Measurements from ENCODE around the gene P4HTM.

Gene P4HTM, protein sequence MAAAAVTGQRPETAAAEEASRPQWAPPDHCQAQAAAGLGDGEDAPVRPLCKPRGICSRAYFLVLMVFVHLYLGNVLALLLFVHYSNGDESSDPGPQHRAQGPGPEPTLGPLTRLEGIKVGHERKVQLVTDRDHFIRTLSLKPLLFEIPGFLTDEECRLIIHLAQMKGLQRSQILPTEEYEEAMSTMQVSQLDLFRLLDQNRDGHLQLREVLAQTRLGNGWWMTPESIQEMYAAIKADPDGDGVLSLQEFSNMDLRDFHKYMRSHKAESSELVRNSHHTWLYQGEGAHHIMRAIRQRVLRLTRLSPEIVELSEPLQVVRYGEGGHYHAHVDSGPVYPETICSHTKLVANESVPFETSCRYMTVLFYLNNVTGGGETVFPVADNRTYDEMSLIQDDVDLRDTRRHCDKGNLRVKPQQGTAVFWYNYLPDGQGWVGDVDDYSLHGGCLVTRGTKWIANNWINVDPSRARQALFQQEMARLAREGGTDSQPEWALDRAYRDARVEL

DNA sequence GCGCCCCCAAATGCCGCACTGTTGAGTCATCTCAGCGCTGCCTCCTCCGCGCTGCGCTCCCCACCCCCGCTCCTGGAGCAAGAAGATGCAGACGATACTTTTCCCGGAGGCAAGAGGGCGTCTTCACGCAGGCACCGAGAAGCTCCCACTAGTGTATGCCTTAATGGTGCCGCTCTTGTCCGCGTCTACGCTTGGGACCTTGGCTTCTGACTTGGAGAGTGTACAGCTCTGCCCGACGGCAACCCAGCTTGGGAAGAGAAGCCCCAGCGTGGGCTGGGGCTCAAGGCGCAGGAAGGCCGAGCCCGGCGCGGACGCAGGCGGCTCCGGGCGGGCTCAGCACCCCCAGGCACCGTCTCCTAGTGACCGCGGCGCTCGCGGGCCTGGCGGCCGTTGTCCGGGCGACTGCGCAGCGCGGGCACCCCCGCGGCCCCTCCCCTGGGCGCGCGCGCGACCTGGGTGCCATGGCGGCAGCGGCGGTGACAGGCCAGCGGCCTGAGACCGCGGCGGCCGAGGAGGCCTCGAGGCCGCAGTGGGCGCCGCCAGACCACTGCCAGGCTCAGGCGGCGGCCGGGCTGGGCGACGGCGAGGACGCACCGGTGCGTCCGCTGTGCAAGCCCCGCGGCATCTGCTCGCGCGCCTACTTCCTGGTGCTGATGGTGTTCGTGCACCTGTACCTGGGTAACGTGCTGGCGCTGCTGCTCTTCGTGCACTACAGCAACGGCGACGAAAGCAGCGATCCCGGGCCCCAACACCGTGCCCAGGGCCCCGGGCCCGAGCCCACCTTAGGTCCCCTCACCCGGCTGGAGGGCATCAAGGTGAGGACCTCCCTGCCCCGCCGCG lies at the start of gene P4HTM:
Gene P4HTM (plus strand): TSS at position 446 of the 840 bp plus-strand sequence. CDS start 16 bp downstream, at position 462.
- DNase-seq (ENCODE audit: low read depth in 3 of 3, low spot score in 1 of 3), result peak; percentile 35 to 70 (median 52)

DNA sequence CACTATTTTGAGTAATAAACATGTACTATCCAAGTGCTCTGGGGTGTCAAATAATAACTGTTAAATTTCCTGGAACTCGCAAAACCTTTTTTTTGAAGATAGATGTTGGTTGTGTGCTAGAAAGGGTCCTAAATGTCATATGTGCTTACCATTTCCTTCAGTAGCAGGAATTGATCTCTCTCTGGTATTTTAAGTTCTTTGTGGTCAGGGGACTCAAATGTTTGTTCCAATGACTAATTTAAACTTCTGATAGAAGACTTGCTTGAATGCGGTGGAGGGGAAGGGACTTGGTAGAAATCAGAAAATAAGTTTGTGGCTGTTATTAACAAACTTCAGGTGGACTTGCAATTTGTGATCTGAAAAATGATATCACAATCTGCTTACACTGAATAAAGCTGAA lies 44.6 kb upstream of the P4HTM start:
- no peak for DNase-seq (ENCODE audit: low read depth in 3 of 3, low spot score in 1 of 3)

DNA sequence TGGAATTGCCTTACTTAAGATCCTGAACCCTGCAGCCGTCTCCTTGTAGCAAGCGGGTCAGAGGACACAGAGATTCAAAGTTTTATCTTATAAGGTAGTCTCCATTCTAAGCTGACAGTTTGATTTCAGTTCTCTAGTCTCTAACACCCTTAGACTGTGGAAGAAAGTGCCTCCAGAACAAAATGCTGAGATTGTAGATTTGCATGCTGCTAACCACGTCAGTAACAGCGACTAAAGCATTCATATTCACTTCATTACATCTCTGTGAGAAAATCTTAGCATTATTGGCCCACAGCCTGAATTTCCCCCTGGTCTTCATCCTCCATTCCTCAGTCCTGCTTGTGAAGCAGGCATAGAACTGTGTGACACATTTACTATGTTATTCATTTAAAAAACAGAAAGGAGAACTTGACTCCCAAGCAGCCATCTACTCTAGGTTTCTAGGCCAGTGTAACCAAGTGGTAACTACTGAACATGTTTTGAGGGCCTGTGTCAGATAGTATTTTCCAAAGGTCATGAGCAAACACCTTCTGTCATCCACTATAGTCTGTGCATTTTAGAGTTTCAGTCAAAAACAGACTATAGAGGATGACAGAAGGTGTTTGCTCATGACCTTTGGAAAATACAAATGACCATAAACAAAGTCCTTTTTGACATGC lies 44.0 kb upstream of the P4HTM start:
- DNase-seq (ENCODE audit: low read depth in 3 of 3, low spot score in 1 of 3), result no peak

DNA sequence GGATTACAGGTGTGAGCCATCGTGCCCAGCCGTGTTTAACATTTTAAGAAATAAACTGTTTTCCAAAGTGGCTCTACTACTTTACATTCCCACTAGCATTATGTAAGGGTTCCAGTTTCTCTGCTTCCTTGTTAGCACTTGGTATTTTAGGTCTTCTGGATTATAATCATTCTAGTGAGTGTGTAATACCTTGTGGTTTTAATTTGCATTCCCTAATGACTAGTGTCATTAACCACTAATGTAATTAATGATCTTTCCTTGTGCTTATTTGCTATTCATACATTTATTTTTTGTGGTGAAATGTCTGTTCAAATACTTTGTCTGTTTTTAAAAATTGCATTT lies 40.7 kb upstream of the P4HTM start:
- DNase-seq (ENCODE audit: low read depth in 3 of 3, low spot score in 1 of 3), result no peak

DNA sequence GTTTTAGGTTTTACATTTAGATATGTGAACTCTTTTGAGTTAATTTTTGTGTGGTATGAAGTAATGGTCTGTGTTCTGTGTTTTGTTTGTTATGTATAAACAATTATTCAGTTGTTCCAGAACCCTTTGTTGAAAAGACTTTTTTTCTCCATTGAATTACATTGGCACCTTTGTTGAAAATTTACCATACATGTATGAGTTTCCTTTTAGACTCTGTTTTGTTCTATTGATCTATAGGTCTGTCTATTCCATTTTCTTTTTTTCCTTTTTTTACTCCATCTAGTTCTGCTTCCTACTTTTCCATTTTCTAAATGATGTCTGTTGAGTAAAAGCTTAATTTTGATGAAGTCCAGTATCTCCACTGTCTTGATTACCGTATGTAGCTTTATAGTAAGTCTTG lies 40.0 kb upstream of the P4HTM start:
- no peak for DNase-seq (ENCODE audit: low read depth in 3 of 3, low spot score in 1 of 3)

DNA sequence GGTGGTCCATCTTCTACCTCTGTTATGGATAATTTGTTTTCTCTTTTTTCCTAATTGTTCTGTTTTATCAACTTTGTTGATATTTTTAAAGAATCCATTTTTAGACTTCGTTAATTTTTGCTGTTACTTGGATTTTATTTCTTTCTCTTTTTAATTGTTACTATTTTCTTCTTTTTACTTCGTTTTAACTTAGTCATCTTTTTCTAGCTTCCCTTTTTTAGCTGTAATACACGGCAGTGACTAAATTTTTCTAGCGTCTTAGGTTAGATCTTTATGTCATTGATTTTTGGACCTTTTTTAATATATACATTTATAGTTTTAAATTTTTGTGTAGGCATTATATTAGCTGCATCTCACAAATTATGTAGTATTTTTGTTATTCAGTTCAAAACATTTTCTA lies 38.3 kb upstream of the P4HTM start:
- no peak for DNase-seq (ENCODE audit: low read depth in 3 of 3, low spot score in 1 of 3)

DNA sequence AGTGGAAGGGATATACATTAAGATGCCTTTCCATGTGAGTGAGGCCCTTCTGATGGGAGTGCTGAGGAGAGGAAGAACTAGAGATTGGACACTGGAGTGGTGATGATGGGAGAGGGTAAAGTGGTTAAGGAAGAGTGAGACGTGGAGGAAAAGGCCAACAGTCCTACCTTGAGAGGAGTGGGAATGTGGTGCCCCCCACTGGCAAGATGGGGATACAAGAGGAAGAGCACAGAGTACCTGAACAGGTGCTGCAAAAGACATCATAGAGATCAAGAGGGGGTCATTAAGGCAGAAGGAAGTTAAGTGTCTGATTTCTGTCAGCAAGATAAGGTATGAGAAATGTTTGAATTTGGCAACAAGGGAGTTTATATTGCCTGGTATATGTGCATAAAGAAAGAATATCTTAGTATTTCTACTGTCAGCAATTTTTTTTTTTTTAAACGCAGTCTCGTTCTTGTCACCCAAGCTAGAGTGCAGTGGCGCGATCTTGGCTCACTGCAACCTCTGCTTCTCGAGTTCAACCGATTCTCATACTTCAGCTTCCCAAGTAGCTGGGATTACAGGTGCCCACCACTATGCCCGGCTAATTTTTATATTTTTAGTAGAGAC lies 37.4 kb upstream of the P4HTM start:
- peak in 2 of 3 donors; percentile 3 to 10 for DNase-seq (ENCODE audit: low read depth in 3 of 3, low spot score in 1 of 3)

DNA sequence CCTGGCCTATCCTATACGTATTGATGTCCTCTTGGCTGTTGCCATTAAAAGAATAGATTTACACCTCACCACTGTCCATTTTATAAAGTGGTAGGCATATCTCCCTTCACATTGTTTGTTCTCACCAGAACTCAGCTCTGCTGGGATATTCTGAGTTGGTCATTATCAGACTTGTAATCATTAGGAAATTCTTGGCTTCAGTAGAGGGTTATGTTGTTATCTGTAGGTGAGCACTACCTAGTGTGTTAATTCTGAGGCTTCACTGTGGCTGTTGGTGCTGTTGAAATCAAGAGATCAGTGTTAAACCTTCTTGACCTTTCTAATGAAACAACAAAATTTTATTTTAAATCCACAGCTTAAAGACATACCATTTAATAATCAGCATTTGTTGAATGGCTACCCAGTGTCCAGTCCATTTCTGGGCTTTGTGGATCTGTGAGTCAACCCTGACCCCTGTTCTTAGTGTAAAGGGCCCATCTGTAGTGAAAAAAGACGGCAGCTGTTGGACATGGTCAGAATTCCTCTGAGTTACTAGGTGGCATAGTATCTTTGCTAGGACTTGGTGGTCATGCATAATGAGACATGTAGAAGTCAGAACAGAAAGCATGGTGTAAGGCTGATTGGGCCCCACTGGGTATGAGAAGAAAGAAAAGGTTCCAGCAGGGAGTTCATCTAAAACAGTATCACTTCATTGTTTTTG lies 32.9 kb upstream of the P4HTM start:
- no peak for DNase-seq (ENCODE audit: low read depth in 3 of 3, low spot score in 1 of 3)

DNA sequence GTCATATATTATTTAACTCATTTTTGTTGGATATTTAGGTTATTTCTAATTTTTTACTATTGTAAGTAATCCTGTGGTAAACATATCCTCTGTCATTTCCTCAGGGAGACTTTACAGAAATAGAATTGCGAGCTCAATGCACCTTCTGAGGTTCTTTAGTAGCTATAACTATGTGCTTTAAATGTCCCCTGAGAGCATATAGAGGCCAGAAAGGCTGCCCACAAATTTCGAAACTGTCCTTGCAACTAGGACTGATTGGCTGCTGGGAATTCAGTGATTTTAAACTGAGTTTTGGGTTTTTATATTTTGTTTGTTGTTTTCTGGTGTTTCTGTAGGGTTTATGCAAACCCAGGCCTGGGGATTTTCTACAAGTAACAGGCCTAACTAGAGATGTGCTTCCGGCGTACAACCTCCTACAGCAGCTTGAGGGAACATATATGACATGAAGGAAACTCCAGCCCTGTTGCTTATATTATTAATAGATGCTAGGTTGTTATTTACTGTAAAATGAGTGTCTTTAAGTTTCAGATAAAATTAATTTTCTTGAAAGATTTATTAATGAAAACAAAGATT lies 29.1 kb upstream of the P4HTM start:
- DNase-seq (ENCODE audit: low read depth in 3 of 3, low spot score in 1 of 3), result no peak

DNA sequence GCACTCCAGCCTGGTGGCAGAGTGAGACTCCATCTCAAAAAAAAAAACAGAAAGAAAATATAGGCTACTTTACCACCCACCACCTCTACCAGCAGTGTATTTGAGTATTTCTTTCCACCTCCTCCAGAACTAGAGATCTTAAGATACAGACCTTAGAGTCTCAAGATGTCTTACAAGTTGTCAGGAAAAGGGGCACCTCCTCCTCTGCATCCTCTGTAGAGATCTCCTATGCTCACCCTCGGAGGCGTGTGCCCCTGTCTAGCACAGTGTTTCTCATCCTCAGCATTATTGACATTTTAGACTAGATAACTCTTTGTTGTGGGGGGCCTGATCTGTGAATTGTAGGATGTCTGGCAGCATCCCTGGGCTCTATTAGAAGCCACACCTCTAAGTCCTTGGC lies 27.7 kb upstream of the P4HTM start:
- no peak for DNase-seq (ENCODE audit: low read depth in 3 of 3, low spot score in 1 of 3)

DNA sequence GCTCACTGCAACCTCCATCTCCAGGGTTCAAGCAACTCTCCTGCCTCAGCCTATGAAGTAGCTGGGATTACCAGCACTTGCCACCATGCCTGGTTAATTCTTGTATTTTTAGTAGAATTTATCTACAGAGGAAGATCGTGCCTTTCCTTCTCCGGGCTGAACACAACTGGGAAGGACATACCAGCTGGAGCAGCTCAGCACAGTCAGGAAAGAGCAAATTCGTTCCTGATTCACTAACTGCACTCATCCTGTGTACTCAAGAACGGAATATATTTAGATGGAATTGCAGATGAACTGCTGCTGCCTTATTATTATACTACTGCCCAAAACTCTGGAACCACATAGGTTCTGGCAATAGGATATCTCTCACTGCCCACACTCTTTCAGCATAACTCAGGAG lies 27.1 kb upstream of the P4HTM start:
- no peak for DNase-seq (ENCODE audit: low read depth in 3 of 3, low spot score in 1 of 3)

DNA sequence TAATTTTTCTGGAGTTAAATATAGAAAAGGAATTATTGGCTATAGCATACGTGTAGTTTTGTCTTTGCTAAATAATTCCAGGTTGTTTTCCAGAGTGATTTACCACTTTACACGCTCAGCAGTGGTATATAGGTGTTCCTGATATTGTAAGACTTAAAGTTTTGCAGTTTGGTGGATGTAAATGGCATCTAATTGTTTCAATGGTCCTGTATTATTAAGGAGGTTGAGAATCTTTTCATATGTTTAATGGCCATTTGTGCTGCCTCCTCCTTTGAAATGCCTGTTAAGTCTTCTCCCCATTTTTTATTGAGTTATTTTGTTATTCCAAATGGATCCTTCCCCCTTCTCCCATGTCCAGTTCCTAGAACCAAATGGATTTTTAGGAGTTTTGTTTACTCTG lies 26.4 kb upstream of the P4HTM start:
- DNase-seq (ENCODE audit: low read depth in 3 of 3, low spot score in 1 of 3), result no peak

DNA sequence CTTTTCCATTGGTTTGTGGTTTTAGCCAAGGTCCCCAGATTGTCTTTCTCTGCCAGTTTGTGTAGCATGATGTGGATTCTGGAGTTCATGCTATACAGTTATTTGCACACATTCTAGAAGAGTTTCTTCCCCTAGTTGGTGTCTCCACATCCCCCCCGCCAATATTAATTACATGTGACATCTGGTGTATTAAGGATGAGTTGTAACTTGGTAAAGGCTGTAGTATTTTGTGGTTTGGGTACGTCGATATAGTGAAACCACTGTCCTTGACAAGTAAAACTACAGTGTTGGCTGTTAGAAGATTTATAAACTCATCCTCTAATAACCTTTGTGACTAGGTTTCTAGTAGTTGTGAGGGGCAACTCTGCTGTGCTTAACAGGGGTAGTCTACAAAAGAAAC lies 23.7 kb upstream of the P4HTM start:
- no peak for DNase-seq (ENCODE audit: low read depth in 3 of 3, low spot score in 1 of 3)

DNA sequence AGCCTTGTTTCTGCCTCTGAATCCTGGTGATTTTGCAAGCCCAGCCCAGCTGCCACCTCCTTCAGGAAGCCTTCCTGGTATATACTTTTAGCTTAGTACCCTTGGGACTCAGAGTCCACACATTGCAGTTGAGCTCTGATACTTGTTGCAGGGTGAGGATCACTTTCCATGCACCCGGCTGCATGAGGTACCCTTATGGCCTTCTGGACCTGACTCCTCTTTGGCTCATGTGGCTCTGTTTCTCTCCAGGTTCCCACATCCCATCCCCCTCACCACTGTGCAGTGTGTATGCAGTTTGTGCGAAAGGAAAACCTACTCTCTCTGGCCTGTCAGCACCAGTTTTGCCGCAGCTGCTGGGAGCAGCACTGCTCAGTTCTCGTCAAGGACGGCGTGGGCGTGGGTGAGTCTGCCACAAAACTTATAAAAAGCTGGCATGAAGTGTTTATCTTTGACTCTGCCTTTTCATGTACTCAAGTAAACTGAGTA lies 23.1 kb upstream of the P4HTM start:
- peak in 1 of 3 donors; percentile 14 for DNase-seq (ENCODE audit: low read depth in 3 of 3, low spot score in 1 of 3)

DNA sequence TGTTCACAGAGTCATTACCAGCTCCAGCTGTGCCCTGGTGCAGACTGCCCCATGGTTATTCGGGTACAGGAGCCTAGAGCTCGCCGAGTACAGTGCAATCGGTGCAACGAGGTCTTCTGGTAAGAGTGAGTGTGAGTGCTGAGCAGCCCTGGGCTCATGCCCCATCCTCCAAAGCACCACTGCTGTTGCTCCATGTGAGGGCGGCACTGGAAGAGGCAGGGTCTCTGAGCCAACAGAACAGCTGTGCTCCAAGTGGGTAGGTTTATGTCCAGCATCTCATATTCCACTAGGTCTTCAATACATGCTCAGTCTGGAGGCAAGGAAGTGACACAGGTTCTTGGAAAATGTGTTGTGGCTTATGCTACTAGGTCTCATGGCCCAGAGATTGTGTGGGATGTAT lies 19.5 kb upstream of the P4HTM start:
- no peak for DNase-seq (ENCODE audit: low read depth in 3 of 3, low spot score in 1 of 3)

DNA sequence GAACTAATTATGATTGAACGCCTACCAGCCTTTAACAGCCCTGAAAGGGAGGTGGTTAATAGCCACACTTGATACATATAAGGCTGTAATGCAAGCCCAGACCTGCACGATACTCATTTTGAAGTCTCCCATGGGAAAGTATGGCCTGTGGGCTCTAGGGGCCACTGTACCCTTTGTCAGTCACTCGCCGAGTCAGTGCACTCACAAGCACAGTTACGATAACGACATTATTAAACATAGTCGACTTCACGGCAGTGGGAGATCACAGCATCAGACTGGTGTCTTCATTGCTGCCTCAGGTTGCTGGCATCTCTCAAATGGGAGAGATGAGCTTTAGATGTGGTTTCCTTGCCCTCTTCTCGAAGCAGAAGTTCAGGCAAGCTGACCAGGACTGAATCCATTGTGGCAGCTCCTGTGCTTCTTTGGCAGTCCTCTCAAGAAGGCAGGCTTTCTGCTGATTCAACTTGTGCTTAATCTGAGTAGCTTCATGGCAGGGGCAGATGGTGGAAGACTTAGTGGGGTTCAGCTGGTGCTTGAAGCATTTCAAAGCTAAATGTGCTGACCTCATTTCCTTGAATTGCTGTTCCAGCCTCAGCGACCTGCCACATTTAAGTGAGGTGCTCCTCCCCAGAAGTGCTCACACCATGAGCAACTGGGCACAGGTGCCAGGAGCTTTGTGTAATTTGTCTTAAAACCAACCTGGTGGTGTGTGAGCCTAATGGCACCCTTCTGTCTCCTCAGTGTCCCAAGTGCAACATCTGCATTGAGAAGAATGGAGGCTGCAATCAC lies 15.8 kb upstream of the P4HTM start:
- DNase-seq (ENCODE audit: low read depth in 3 of 3, low spot score in 1 of 3), result no peak

DNA sequence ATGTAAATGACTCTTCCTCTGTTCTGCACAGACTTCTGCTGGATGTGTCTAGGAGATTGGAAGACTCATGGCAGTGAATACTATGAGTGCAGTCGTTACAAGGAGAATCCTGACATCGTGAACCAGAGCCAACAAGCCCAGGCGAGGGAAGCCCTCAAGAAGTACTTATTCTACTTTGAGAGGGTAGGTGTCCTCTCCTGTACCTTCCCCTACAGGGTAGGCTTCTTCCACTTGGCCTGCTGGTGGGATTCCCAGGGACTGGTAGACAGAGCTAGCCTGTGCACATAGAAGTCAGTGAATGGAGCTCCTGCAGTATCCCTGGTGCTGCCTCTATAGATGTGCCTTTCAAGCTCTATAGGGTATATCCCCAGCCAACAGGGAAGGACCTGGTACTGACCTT lies 10.6 kb upstream of the P4HTM start:
- DNase-seq (ENCODE audit: low read depth in 3 of 3, low spot score in 1 of 3), result no peak

DNA sequence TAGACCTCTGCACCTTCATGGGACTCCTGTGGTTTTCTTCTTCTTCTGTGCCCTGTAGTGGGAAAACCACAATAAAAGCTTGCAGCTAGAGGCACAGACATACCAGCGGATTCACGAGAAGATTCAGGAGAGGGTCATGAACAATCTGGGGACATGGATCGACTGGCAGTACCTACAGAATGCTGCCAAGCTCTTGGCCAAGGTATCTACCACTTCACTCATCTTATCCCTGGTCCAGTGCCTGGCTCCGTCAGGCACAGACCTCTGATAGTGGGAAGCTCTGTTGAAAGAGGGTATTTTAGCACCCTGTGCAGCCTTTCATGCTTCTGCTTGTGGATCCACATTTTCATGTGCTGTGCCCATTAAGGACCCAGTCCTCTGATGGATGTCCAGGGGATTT lies 9.7 kb upstream of the P4HTM start:
- no peak for DNase-seq (ENCODE audit: low read depth in 3 of 3, low spot score in 1 of 3)

DNA sequence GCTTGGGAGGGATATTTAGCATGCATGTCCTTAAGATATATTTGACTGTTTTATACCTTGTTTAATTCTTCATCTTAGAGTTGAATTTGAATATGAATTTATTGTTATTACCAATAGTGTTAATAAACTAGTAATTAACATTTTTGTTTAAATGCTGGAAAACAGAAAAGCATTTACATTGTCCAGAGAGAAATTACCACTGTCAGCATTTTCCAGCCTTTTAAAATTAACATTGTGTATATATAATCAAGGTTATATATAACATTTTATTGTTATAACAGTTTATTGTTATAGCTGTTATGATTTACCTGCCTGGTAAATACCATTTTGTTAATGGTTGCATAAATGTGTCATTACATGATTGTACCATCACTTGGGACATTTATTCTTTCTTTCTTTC lies 8.0 kb upstream of the P4HTM start:
- DNase-seq (ENCODE audit: low read depth in 3 of 3, low spot score in 1 of 3), result no peak
